ENCODE results near the gene ABHD17B. TPM values are rescaled to one million over a fixed set of nuclear protein-coding genes. Genes with fewer than 3 reads are reported as not detected.
A peak's percentile ranks its signal among the peaks of the same experiment; 100 is the strongest.

The ABHD17B gene
- polyA plus RNA-seq, 1 donor from 2014 or later = 31.0 TPM

- no peak overlapping the region for H3K4me3 Mint-ChIP-seq
- no peak overlapping the region for H3K27ac Mint-ChIP-seq
- H3K4me1 Mint-ChIP-seq = peaks cover 3 to 12% (median 9%) of the 10 kb centered on the region in 3 donors
- no peaks in the 10 kb centered on the region for H3K27me3 Mint-ChIP-seq
- H3K36me3 Mint-ChIP-seq = peaks cover 20% of the 10 kb centered on the region
- H3K9me3 Mint-ChIP-seq = peaks cover 4 to 15% (median 13%) of the 10 kb centered on the region in 3 donors
These were observed 34.2 kb downstream of the ABHD17B start for GRCh38 chr9:71876829-71877228.

- Mint-ChIP-seq H3K27me3 (no peaks in the 10 kb centered on the region), H3K9me3 (peaks cover 4 to 13% (median 13%) of the 10 kb centered on the region in 3 donors), H3K4me3 (no peak overlapping the region), H3K27ac (no peak overlapping the region), H3K4me1 (peaks cover 3 to 12% (median 8%) of the 10 kb centered on the region in 3 donors), H3K36me3 (peaks cover 15% of the 10 kb centered on the region)
These were observed 34.9 kb downstream of the ABHD17B start for GRCh38 chr9:71876106-71876505.

- H3K9me3 Mint-ChIP-seq = peaks cover 4 to 13% (median 10%) of the 10 kb centered on the region in 3 donors
- no peaks in the 10 kb centered on the region for H3K27me3 Mint-ChIP-seq
- H3K36me3 Mint-ChIP-seq = peaks cover 14% of the 10 kb centered on the region
- H3K4me1 Mint-ChIP-seq = peaks cover 3 to 12% (median 7%) of the 10 kb centered on the region in 3 donors
- no peak overlapping the region for H3K27ac Mint-ChIP-seq
- no peak overlapping the region for H3K4me3 Mint-ChIP-seq
These were observed 35.6 kb downstream of the ABHD17B start for GRCh38 chr9:71875345-71875744.

- Mint-ChIP-seq H3K27me3 (no peaks in the 10 kb centered on the region), H3K9me3 (peaks cover 0 to 20% (median 6%) of the 10 kb centered on the region in 3 donors), H3K27ac (peak overlapping the region in 1 of 3 donors; percentile 33), H3K4me3 (no peak overlapping the region), H3K4me1 (peaks cover 6 to 20% (median 8%) of the 10 kb centered on the region in 3 donors), H3K36me3 (peaks cover 4% of the 10 kb centered on the region)
These were observed 47.4 kb downstream of the ABHD17B start for GRCh38 chr9:71863631-71864030.

GRCh38 chr9:71861618-71862017, 49.4 kb downstream of the ABHD17B start:
- no peaks in the 10 kb centered on the region for H3K27me3 Mint-ChIP-seq
- H3K27ac Mint-ChIP-seq = peak overlapping the region in 2 of 3 donors; percentile 73 to 78
- H3K36me3 Mint-ChIP-seq = no peaks in the 10 kb centered on the region
- H3K9me3 Mint-ChIP-seq = peaks cover 0 to 24% (median 9%) of the 10 kb centered on the region in 3 donors
- peaks cover 5 to 20% (median 8%) of the 10 kb centered on the region in 3 donors for H3K4me1 Mint-ChIP-seq
- H3K4me3 Mint-ChIP-seq = peak overlapping the region in 2 of 4 donors; percentile 9 to 56

- H3K27me3 Mint-ChIP-seq = no peaks in the 10 kb centered on the region
- no peak overlapping the region for H3K27ac Mint-ChIP-seq
- H3K4me3 Mint-ChIP-seq = no peak overlapping the region
- peaks cover 5 to 20% (median 8%) of the 10 kb centered on the region in 3 donors for H3K4me1 Mint-ChIP-seq
- peaks cover 0 to 24% (median 9%) of the 10 kb centered on the region in 3 donors for H3K9me3 Mint-ChIP-seq
- H3K36me3 Mint-ChIP-seq = no peaks in the 10 kb centered on the region
These were observed 51.1 kb downstream of the ABHD17B start for GRCh38 chr9:71859939-71860338.

- H3K9me3 Mint-ChIP-seq = peaks cover 0 to 24% (median 9%) of the 10 kb centered on the region in 3 donors
- H3K27me3 Mint-ChIP-seq = no peaks in the 10 kb centered on the region
- H3K4me1 Mint-ChIP-seq = peaks cover 5 to 15% (median 8%) of the 10 kb centered on the region in 3 donors
- no peaks in the 10 kb centered on the region for H3K36me3 Mint-ChIP-seq
- H3K4me3 Mint-ChIP-seq = no peak overlapping the region
- H3K27ac Mint-ChIP-seq = no peak overlapping the region
These were observed 52.2 kb downstream of the ABHD17B start for GRCh38 chr9:71858812-71859211.

GRCh38 chr9:71858102-71858798, 52.7 kb downstream of the ABHD17B start:
- Mint-ChIP-seq H3K4me3 (no peak overlapping the region), H3K36me3 (no peaks in the 10 kb centered on the region), H3K9me3 (peaks cover 0 to 24% (median 9%) of the 10 kb centered on the region in 3 donors), H3K4me1 (peaks cover 5 to 15% (median 8%) of the 10 kb centered on the region in 3 donors), H3K27ac (no peak overlapping the region), H3K27me3 (no peaks in the 10 kb centered on the region)

GRCh38 chr9:71857159-71857558, 53.8 kb downstream of the ABHD17B start:
- H3K4me3 Mint-ChIP-seq = no peak overlapping the region
- H3K27ac Mint-ChIP-seq = no peak overlapping the region
- peaks cover 5 to 15% (median 6%) of the 10 kb centered on the region in 3 donors for H3K4me1 Mint-ChIP-seq
- H3K9me3 Mint-ChIP-seq = peaks cover 0 to 24% (median 9%) of the 10 kb centered on the region in 3 donors
- no peaks in the 10 kb centered on the region for H3K27me3 Mint-ChIP-seq
- no peaks in the 10 kb centered on the region for H3K36me3 Mint-ChIP-seq

GRCh38 chr9:71854811-71855210, 56.2 kb downstream of the ABHD17B start:
- Mint-ChIP-seq H3K4me3 (no peak overlapping the region), H3K27ac (no peak overlapping the region), H3K4me1 (no peaks in the 10 kb centered on the region), H3K27me3 (no peaks in the 10 kb centered on the region), H3K36me3 (no peaks in the 10 kb centered on the region), H3K9me3 (peaks cover 0 to 11% (median 7%) of the 10 kb centered on the region in 3 donors)

GRCh38 chr9:71853084-71853483, 57.9 kb downstream of the ABHD17B start:
- peaks cover 0 to 2% (median 2%) of the 10 kb centered on the region in 3 donors for H3K9me3 Mint-ChIP-seq

GRCh38 chr9:71850996-71851395, 60.0 kb downstream of the ABHD17B start:
- Mint-ChIP-seq H3K27me3 (no peaks in the 10 kb centered on the region), H3K9me3 (no peaks in the 10 kb centered on the region), H3K4me1 (no peaks in the 10 kb centered on the region), H3K4me3 (no peak overlapping the region), H3K36me3 (no peaks in the 10 kb centered on the region), H3K27ac (no peak overlapping the region)

More at GRCh38 chr9:71853084-71853483, 57.9 kb downstream of the ABHD17B start:
- Mint-ChIP-seq H3K4me3 (no peak overlapping the region), H3K36me3 (no peaks in the 10 kb centered on the region), H3K4me1 (no peaks in the 10 kb centered on the region), H3K27ac (no peak overlapping the region), H3K27me3 (no peaks in the 10 kb centered on the region)

GRCh38 chr9:71847892-71848291, 63.1 kb downstream of the ABHD17B start:
- H3K27ac Mint-ChIP-seq = no peak overlapping the region
- no peaks in the 10 kb centered on the region for H3K27me3 Mint-ChIP-seq
- no peak overlapping the region for H3K4me3 Mint-ChIP-seq
- no peaks in the 10 kb centered on the region for H3K4me1 Mint-ChIP-seq
- no peaks in the 10 kb centered on the region for H3K36me3 Mint-ChIP-seq
- H3K9me3 Mint-ChIP-seq = no peaks in the 10 kb centered on the region

GRCh38 chr9:71844808-71845207, 66.2 kb downstream of the ABHD17B start:
- H3K4me1 Mint-ChIP-seq = no peaks in the 10 kb centered on the region
- H3K9me3 Mint-ChIP-seq = peaks cover 0 to 4% (median 0%) of the 10 kb centered on the region in 3 donors
- H3K27ac Mint-ChIP-seq = no peak overlapping the region
- no peaks in the 10 kb centered on the region for H3K27me3 Mint-ChIP-seq
- H3K4me3 Mint-ChIP-seq = no peak overlapping the region
- peaks cover 8% of the 10 kb centered on the region for H3K36me3 Mint-ChIP-seq

GRCh38 chr9:71839668-71840067, 71.3 kb downstream of the ABHD17B start:
- Mint-ChIP-seq H3K9me3 (peaks cover 4 to 15% (median 6%) of the 10 kb centered on the region in 3 donors), H3K27me3 (peaks cover 5% of the 10 kb centered on the region), H3K27ac (no peak overlapping the region), H3K4me3 (no peak overlapping the region), H3K4me1 (peaks cover 0 to 2% (median 0%) of the 10 kb centered on the region in 3 donors), H3K36me3 (peaks cover 8% of the 10 kb centered on the region)

- peaks cover 4 to 13% (median 9%) of the 10 kb centered on the region in 3 donors for H3K9me3 Mint-ChIP-seq
These were observed 75.4 kb downstream of the ABHD17B start for GRCh38 chr9:71835596-71835995.

More at GRCh38 chr9:71835596-71835995, 75.4 kb downstream of the ABHD17B start:
- Mint-ChIP-seq H3K36me3 (peaks cover 8% of the 10 kb centered on the region), H3K4me1 (peaks cover 0 to 2% (median 2%) of the 10 kb centered on the region in 3 donors), H3K4me3 (no peak overlapping the region), H3K27ac (no peak overlapping the region), H3K27me3 (peaks cover 5% of the 10 kb centered on the region)

Data from IgD-negative memory B cell (primary cell).